ENCODE results near the gene USE1. TPM values are rescaled to one million over a fixed set of nuclear protein-coding genes. Genes with fewer than 3 reads are reported as not detected.

Gene USE1
- total and polyA plus RNA-seq, 4 donors: 9.6 to 27.8 (median 18.1) TPM

DNA sequence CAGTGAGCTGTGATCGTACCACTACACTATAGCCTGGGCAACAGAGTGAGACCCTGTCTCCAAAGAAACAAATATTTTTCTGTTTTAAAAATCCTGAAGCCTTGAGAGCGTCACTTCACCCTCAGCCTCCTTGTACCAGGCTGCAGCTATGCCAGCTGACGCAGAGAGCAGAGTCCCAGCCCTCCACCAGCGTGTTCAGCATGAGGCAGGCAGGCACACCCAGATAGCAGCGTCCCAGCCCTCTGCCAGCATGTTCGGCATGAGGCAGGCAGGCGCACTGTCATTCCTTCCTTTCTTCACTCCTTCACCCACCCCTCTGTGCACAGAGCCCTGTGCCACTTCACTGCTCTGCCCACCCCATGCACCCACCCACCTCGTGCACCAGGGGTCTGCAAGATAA, 43.3 kb upstream of the USE1 start (continued):
- TF ChIP-seq, protein P1, sequence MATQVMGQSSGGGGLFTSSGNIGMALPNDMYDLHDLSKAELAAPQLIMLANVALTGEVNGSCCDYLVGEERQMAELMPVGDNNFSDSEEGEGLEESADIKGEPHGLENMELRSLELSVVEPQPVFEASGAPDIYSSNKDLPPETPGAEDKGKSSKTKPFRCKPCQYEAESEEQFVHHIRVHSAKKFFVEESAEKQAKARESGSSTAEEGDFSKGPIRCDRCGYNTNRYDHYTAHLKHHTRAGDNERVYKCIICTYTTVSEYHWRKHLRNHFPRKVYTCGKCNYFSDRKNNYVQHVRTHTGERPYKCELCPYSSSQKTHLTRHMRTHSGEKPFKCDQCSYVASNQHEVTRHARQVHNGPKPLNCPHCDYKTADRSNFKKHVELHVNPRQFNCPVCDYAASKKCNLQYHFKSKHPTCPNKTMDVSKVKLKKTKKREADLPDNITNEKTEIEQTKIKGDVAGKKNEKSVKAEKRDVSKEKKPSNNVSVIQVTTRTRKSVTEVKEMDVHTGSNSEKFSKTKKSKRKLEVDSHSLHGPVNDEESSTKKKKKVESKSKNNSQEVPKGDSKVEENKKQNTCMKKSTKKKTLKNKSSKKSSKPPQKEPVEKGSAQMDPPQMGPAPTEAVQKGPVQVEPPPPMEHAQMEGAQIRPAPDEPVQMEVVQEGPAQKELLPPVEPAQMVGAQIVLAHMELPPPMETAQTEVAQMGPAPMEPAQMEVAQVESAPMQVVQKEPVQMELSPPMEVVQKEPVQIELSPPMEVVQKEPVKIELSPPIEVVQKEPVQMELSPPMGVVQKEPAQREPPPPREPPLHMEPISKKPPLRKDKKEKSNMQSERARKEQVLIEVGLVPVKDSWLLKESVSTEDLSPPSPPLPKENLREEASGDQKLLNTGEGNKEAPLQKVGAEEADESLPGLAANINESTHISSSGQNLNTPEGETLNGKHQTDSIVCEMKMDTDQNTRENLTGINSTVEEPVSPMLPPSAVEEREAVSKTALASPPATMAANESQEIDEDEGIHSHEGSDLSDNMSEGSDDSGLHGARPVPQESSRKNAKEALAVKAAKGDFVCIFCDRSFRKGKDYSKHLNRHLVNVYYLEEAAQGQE (IDR thresholded peaks at IDR 0.05): no peak
- TF ChIP-seq FOXA2 (IDR thresholded peaks at IDR 0.05) (no peak), SP1 (IDR thresholded peaks at IDR 0.05) (no peak), FOXA1 (IDR thresholded peaks at IDR 0.05) (no peak), HNF4A (conservative IDR thresholded peaks at IDR 0.05) (no peak), HNF4G (IDR thresholded peaks at IDR 0.05) (no peak), RAD21 (IDR thresholded peaks at IDR 0.05) (no peak), YY1 (IDR thresholded peaks at IDR 0.05) (no peak), EGR1 (IDR thresholded peaks at IDR 0.05; ENCODE audit: low read depth in 2 of 2) (no peak)
- TF ChIP-seq, protein P2, sequence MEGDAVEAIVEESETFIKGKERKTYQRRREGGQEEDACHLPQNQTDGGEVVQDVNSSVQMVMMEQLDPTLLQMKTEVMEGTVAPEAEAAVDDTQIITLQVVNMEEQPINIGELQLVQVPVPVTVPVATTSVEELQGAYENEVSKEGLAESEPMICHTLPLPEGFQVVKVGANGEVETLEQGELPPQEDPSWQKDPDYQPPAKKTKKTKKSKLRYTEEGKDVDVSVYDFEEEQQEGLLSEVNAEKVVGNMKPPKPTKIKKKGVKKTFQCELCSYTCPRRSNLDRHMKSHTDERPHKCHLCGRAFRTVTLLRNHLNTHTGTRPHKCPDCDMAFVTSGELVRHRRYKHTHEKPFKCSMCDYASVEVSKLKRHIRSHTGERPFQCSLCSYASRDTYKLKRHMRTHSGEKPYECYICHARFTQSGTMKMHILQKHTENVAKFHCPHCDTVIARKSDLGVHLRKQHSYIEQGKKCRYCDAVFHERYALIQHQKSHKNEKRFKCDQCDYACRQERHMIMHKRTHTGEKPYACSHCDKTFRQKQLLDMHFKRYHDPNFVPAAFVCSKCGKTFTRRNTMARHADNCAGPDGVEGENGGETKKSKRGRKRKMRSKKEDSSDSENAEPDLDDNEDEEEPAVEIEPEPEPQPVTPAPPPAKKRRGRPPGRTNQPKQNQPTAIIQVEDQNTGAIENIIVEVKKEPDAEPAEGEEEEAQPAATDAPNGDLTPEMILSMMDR (IDR thresholded peaks at IDR 0.05; ENCODE audit: low read depth, low read length, missing input control): no peak

DNA sequence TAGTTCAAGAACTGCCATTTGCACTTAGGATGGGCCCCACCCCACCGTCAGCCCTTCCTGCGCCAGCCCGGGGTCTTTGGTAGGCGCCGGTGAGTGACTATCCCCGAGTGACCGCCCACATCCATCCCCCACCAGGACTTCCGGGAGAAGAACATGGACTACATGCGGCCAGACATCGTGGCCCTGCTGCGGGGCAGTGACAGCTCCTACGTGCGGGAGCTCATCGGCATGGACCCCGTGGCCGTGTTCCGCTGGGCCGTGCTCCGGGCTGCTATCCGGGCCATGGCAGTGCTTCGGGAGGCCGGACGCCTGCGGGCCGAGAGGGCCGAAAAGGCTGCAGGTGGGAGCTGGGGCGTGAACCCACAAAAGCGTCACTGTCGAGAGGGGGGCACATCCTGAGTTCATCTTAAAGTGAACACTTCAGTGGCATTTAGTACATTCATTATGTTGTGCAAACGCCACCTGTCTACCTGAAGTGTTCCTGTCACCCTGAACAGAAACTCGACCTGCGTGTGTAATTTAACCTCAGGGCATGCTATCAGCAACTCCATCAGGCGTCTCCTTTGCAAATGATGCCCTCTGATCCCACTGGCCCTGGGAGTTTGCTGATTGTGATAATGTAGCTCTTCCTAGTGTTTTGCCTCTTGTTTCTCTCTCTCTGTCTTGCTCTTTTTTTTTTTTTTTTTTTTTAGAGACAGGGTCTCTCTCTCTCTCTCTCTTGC, 42.4 kb upstream of the USE1 start:
- H3K27me3 ChIP-seq (ENCODE audit: control insufficient read depth in 4 of 4, insufficient read depth in 4 of 4, low read length in 3 of 4): no peaks in the 10 kb centered on the region
- H3K27ac ChIP-seq (ENCODE audit: low read depth in 1 of 2, low read length in 2 of 2): no peak overlapping the region
- H3K36me3 ChIP-seq (ENCODE audit: control insufficient read depth in 4 of 4, insufficient read depth in 3 of 4, low read depth in 1 of 4, low read length in 3 of 4): peaks cover 11 to 63% (median 32%) of the 10 kb centered on the region in 4 donors
- TF ChIP-seq TAF1 (conservative IDR thresholded peaks at IDR 0.05) (no peak), SP1 (IDR thresholded peaks at IDR 0.05) (no peak)
- TF ChIP-seq, protein P3, sequence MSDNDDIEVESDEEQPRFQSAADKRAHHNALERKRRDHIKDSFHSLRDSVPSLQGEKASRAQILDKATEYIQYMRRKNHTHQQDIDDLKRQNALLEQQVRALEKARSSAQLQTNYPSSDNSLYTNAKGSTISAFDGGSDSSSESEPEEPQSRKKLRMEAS (IDR thresholded peaks at IDR 0.05): no peak
- no peak overlapping the region for H3K9ac ChIP-seq (ENCODE audit: low read depth in 1 of 2, low read length in 2 of 2)
- 93% methylated on average over 33 of the region's 33 CpGs for WGBS
- no peak overlapping the region for H3K4me3 ChIP-seq (ENCODE audit: low read depth in 1 of 3, low read length in 3 of 3)
- no peaks in the 10 kb centered on the region for H3K4me1 ChIP-seq (ENCODE audit: control insufficient read depth in 4 of 4, insufficient read depth in 4 of 4, low read length in 3 of 4)
- DNase-seq (ENCODE audit: low spot score): no peak
- no peaks in the 10 kb centered on the region for H3K9me3 ChIP-seq (ENCODE audit: control insufficient read depth in 4 of 4, low read length in 3 of 4)

DNA sequence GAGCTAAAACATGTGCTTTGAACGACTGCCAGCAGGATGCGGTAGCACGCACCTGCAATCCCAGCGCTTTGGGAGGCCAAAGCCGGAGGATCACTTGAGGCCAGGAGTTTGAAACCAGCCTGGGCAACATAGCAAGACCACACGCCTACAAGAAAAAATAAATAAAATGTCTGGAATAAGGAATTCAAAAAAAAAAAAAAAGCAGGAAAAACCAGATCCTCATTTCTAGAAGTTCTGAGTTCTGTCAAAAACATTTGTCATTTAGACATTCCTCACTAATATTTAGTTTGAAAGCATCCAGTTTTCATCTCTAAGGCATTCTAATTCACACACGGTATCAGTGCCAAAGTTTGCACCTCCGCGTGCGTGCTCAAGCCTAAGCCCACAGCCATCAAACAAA, 36.9 kb upstream of the USE1 start:
- Histone ChIP-seq H3K9me3 (ENCODE audit: control insufficient read depth in 4 of 4, low read length in 3 of 4) (no peaks in the 10 kb centered on the region), H3K36me3 (ENCODE audit: control insufficient read depth in 4 of 4, insufficient read depth in 3 of 4, low read depth in 1 of 4, low read length in 3 of 4) (peaks cover 2 to 40% (median 5%) of the 10 kb centered on the region in 4 donors), H3K4me3 (ENCODE audit: low read depth in 1 of 3, low read length in 3 of 3) (no peak overlapping the region), H3K27ac (ENCODE audit: low read depth in 1 of 2, low read length in 2 of 2) (no peak overlapping the region), H3K27me3 (ENCODE audit: control insufficient read depth in 4 of 4, insufficient read depth in 4 of 4, low read length in 3 of 4) (no peaks in the 10 kb centered on the region), H3K9ac (ENCODE audit: low read depth in 1 of 2, low read length in 2 of 2) (no peak overlapping the region), H3K4me1 (ENCODE audit: control insufficient read depth in 4 of 4, insufficient read depth in 4 of 4, low read length in 3 of 4) (no peaks in the 10 kb centered on the region)
- no peak for DNase-seq (ENCODE audit: low spot score)
- TF ChIP-seq, protein P2 (IDR thresholded peaks at IDR 0.05; ENCODE audit: low read depth, low read length, missing input control): no peak
- TF ChIP-seq, protein P1 (IDR thresholded peaks at IDR 0.05): no peak
- no peak for TF ChIP-seq RAD21 (IDR thresholded peaks at IDR 0.05)
- no peak for TF ChIP-seq FOXA1 (IDR thresholded peaks at IDR 0.05)
- no peak for TF ChIP-seq NR2F2 (IDR thresholded peaks at IDR 0.05)
- 95% methylated on average over 10 of the region's 10 CpGs for WGBS
